GM12878 (cell line): Measurements from ENCODE around the gene TSKU.

Experiments used
- BCL11A ChIP-seq: IDR thresholded peaks from 2 replicates; pipeline ENCODE4 v1.6.1; 2011; ENCODE audit warnings: low read depth, low read length
- CTCF ChIP-seq, 3 experiments: IDR thresholded peaks in 2 of 3; conservative IDR thresholded peaks in 1 of 3; 2 replicates each; pipeline ENCODE4 v1.5.1; 2011; ENCODE audit warnings: low read depth in 3 of 3, low read length in 3 of 3, mild to moderate bottlenecking in 3 of 3, control low read depth in 2 of 3, moderate library complexity in 2 of 3, inconsistent platforms in 1 of 3, mixed read lengths in 1 of 3; ENCODE audit not compliant: control insufficient read depth in 2 of 3, insufficient read depth in 1 of 3; ENCODE audit errors: extremely low read depth in 1 of 3
- EZH2 ChIP-seq: IDR thresholded peaks from 2 replicates; pipeline ENCODE4 v1.6.1; 2012; ENCODE audit warnings: low read depth, mild to moderate bottlenecking, control low read depth, inconsistent platforms, low read length, borderline replicate concordance; ENCODE audit not compliant: control insufficient read depth
- FOXM1 ChIP-seq: IDR thresholded peaks from 2 replicates; pipeline ENCODE4 v1.6.1; 2012; ENCODE audit warnings: low read depth, mild to moderate bottlenecking, inconsistent platforms, low read length, moderate library complexity
- NBN ChIP-seq: fragments of 450-650 bp; IDR thresholded peaks from 2 replicates; pipeline ENCODE4 v1.6.1; 2016
- POLR2AphosphoS5 ChIP-seq: IDR thresholded peaks from 2 replicates; pipeline ENCODE4 v1.6.1; 2011; ENCODE audit warnings: mild to moderate bottlenecking, low read length, inconsistent platforms
- RAD21 ChIP-seq: IDR thresholded peaks from 2 replicates; pipeline ENCODE4 v1.6.1; 2011; ENCODE audit warnings: mild to moderate bottlenecking, low read depth, low read length, moderate library complexity; ENCODE audit not compliant: insufficient read depth
- SIX5 ChIP-seq: IDR thresholded peaks from 2 replicates; pipeline ENCODE4 v1.6.1; 2011; ENCODE audit warnings: mild to moderate bottlenecking, low read depth, low read length, moderate library complexity; ENCODE audit not compliant: severe bottlenecking
- ZBED1 ChIP-seq: IDR thresholded peaks from 2 replicates; pipeline ENCODE4 v1.6.1; 2016; ENCODE audit warnings: borderline replicate concordance
- ZNF274 ChIP-seq: IDR thresholded peaks from one replicate; pipeline ENCODE4 v1.8.0; 2011; ENCODE audit not compliant: insufficient read length, insufficient read depth
- ZNF384 ChIP-seq: IDR thresholded peaks from 2 replicates; pipeline ENCODE4 v1.6.1; 2012; ENCODE audit warnings: low read depth, mild to moderate bottlenecking, low read length, improper control_type of control experiment, borderline replicate concordance
- ZSCAN29 ChIP-seq: fragments of 450-650 bp; IDR thresholded peaks from 2 replicates; pipeline ENCODE4 v1.6.1; 2017; ENCODE audit warnings: mild to moderate bottlenecking, moderate library complexity

DNA sequence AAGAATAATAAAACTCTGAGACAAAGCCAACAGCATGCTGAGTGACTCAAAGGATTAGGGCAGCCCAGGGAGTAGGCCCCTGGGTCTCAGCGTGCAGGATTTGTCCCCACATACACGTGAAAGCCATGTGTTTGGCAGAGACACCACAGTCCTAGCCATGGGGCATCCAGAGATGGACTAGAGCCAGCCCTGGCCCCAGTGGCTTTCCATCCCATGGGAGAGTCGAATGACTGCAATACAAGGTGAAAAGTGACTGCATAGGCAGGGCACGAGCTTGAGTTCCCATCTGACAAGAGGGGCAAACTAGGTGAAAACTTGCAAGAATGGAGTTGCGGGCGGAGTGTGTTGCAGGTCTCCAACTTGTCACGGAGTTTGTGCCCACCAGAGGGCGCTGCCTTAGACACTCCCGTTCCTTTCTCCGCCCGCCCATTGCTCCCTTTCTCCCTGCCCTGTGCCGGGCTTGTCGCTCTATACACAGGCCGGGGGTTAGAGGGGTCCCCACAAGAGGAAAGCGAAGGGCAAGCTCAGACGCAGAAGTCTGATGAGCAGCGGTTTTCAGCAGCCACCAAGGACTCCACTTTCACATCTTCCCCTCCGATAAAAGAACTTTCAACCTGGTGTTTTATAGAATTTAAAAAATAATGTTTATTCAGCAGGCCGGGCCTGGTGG is 24.2 kb downstream of the TSKU start:
- no peak for TF ChIP-seq EZH2
- no peak for TF ChIP-seq ZNF384
- TF ChIP-seq ZBED1 = no peak
- no peak for TF ChIP-seq FOXM1
- peak; percentile 50; the same call in 1 of the 2 replicates for TF ChIP-seq RAD21
- peak; percentile 72 to 76 (median 72) for TF ChIP-seq CTCF (IDR thresholded peaks at IDR 0.05 in 2 of 3, conservative IDR thresholded peaks at IDR 0.05 in 1 of 3; ENCODE audit: control insufficient read depth in 2 of 3, extremely low read depth in 1 of 3, insufficient read depth in 1 of 3, low read depth in 3 of 3, low read length in 3 of 3)
- no peak for TF ChIP-seq SIX5
- TF ChIP-seq BCL11A = no peak
- TF ChIP-seq POLR2AphosphoS5 = no peak
- no peak for TF ChIP-seq NBN
- no peak for TF ChIP-seq ZNF274
- no peak for TF ChIP-seq ZSCAN29
